Fibroblast of villous mesenchyme (primary cell): Measurements from ENCODE around the gene LAMC1. TPM values are rescaled to one million over a fixed set of nuclear protein-coding genes. Genes with fewer than 3 reads are reported as not detected.

Experiments
- DNase-seq: peaks from one replicate; pipeline ENCODE4 v3.0.0-alpha.2; 2010; ENCODE audit warnings: low read depth
- H3K4me3 ChIP-seq: 2 replicates; pipeline ENCODE4 v1.5.1; 2011; ENCODE audit warnings: low read depth, mild to moderate bottlenecking, low read length
- CTCF ChIP-seq: IDR thresholded peaks from 2 replicates; pipeline ENCODE4 v1.5.1; 2012; ENCODE audit warnings: low read depth, mild to moderate bottlenecking, low read length; ENCODE audit not compliant: insufficient read depth
- total RNA-seq: library from RNA; depleted of rRNA; stranded (reverse); fragments of >200 nt; gene quantifications from 2 replicates; pipeline ENCODE4 v1.2.3, GENCODE V29; 2012

The LAMC1 gene
- total RNA-seq, 1 donor: 761 TPM

DNA sequence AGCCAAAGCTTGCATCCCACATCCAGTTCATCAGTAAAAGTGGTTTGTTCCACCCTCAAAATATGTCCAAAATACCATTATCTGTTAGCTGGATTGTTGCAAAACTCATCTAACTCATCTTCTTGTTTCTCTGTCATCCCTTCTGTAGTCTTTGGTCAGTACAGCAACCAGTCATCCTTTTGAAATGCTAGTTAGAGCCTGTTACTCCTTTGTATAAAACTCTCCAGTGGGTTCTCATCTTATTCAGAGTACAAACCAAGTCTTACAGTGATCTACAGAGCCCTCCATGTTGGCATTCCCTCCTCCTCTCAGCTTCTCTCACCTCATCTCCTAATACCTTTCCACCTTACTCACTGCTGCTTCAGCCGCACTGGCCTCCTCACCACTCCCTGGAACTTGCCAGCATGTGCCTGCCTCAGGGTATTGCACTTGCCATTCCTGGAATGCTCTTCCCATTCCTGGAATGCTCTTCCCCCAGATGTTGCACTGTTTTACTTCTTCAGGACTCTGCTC is 70.6 kb downstream of the LAMC1 start:
- no peak overlapping the region for H3K4me3 ChIP-seq
- no peak for TF ChIP-seq CTCF
- peak; percentile 75 for DNase-seq

- no peak for TF ChIP-seq CTCF
- no peak overlapping the region for H3K4me3 ChIP-seq
- DNase-seq: peak; percentile 75
Measured at GRCh38 chr1:183094351-183094750, 71.1 kb downstream of the LAMC1 start.

DNA sequence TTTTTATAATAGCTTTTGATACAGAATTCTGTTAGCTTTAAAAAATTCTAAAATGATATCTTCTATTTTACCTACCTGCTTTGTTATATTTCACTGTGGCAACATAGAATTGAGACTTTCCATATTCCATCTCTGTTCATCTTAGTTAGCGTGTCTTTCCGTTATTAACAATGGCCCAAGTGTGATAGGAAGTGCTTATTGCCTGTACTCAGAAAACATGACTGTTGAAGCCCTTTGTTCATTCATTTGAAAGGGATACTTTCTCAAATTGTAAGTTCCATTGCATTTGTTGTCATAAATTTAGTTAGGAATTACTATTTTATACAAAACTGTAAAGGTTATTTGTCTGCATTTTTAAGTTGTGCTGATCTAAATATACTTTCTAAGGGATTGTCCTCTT is 73.1 kb downstream of the LAMC1 start:
- no peak overlapping the region for H3K4me3 ChIP-seq
- no peak for DNase-seq
- no peak for TF ChIP-seq CTCF

- DNase-seq: peak; percentile 99
- TF ChIP-seq CTCF: no peak
- peak overlapping the region; percentile 6 for H3K4me3 ChIP-seq
Measured at GRCh38 chr1:183096894-183097293, 73.7 kb downstream of the LAMC1 start.

DNA sequence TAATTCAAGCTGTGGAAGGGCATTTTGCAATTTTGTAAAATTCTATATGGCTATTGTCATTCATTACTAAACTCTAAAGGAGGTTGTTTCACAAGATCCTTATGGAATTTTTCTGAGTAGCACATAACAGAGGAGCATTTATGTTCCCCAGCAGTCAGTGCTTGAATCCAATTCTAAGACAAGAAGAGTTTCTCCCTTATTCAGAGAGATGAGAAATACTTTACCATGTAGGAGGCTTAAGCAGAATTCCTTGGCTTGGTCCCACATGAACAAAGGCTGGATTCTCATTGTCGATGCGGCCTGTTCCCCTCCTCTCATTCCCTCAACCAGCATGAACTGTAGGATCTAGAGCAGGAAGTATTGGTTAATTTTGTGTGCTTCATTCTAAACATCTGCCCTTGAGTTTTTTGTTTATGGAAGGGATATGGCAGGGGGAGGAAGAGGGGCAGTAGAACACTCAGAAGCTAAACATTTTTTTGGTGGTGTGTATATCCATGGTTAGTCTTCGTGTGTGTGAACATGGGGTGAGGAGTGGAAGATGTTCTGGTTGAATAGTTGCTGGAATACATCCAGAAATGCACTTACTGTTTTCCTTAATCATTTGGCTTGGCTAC is 74.3 kb downstream of the LAMC1 start:
- TF ChIP-seq CTCF: no peak
- DNase-seq: peak; percentile 93

GRCh38 chr1:183098317-183098716 is 75.1 kb downstream of the LAMC1 start:
- no peak overlapping the region for H3K4me3 ChIP-seq
- no peak for TF ChIP-seq CTCF
- DNase-seq: no peak

More for the DNA sequence above, 74.3 kb downstream of the LAMC1 start:
- peak overlapping the region; percentile 6 for H3K4me3 ChIP-seq

DNA sequence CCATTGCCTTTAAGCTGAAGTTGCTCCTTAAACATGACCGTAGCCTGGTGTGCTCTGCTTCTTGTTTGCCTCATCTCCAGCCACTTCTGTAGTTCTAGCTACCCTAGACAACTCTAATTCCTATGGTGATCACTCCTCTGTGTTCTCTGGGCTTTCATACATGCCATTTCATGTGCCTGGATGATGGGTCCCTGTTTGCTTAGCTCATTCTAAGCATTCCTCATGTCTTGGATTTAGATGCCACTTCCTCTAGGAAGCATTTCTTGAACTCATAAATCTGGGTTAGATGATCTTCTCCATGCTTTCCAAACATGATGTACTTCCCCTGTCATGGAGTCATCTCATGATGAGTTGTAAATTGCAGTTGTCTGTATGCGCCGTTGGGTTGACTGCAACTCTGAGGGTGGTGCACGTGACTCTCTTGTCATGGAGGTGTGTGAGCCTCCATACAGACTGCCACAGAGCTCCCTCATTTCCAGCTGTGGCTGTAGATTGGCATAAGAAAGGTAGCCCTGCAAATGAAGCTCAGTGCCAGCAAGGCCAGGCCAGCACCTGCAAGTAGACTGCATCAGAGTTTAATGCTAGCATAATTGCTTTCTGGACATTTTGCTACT is 77.2 kb downstream of the LAMC1 start:
- TF ChIP-seq CTCF: no peak
- no peak overlapping the region for H3K4me3 ChIP-seq
- DNase-seq: no peak
